ENCODE results near the gene USP12.

- TF ChIP-seq POLR2AphosphoS5 (IDR thresholded peaks at IDR 0.05) (peak; percentile 34), CTCF (IDR thresholded peaks at IDR 0.05) (no peak), POLR2A (IDR thresholded peaks at IDR 0.05) (no peak)
Measured at GRCh38 chr13:27022571-27023311, 148.9 kb downstream of the USP12 start.

Data from prostate gland (tissue), 2 donors.